ENCODE data around the gene RALGPS1.

The RALGPS1 gene

DNA sequence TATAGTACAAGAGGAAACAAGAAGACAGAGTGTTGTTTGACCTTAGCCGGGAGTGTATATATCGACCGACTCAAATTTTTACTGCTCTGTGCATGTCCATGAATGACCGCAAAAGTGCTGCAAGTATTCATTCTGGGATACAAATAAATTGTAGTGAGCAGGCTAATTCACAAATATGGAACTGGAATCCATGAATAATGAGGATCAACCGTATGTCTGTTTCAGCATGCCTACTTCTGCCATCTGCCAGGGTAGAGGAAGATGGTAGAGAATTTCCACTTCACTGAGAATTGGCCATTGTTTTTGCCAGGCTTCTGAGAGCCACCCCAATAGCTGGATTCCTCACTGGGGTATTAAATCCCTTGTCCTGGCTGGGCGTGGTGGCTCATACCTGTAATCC lies 8.5 kb upstream of the RALGPS1 start:
- no peak for DNase-seq (ENCODE audit: low read depth)

GRCh38 chr9:126907058-126907457 lies 7.5 kb upstream of the RALGPS1 start:
- no peak for DNase-seq (ENCODE audit: low read depth)

DNA sequence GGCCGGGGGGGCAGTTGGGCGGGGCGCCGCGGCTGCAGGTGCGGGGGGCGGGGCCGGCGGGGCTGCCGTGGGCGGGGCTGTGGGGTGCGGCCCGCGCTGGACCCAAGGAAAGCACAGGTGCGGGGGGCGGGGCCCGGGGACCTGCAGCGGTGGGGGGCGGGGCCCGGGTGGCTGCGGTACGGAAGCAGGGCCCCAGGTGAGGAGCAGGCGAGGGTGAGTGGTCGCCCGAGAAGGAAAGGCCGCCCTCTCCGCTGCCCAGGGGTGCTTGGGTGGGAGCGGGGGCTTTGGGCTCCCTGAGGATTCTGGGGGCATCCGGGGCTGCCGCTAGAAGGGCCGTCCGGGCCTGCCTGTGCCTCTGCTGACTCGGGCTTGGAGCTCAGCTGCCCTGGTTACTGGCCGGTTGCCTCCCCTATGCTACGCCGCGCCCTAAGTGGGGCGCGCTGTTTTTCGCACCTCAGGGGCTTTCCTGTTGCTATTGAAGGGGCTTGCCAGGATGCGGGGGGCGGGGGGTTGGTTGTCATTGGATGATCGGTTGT lies 767 bp downstream of the RALGPS1 start:
- DNase-seq (ENCODE audit: low read depth) = no peak

- DNase-seq (ENCODE audit: low read depth) = no peak
These were observed 1.4 kb downstream of the RALGPS1 start for GRCh38 chr9:126915846-126916543.

DNA sequence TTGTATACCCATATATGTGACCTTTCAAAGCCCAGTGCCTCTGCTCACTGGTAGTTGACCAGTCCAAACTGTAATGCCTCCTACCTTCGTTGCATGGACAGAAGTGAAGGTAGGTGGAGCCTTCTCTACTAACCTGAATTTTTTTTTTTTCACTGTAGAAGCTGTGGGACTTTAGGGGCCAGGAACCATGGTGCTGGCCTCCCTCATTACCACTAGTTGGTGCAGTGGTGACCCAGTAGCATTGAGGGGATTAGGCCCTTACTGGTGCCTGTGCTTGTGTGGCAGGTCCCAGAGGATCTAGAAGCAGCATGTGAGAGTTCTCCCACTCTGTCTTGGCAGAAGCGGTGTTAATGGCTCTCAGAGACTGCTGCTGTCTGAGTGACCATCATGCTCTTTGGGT lies 2.3 kb downstream of the RALGPS1 start:
- no peak for DNase-seq (ENCODE audit: low read depth)

- DNase-seq (ENCODE audit: low read depth) = no peak
These were observed 4.6 kb downstream of the RALGPS1 start for GRCh38 chr9:126919193-126919592.

DNA sequence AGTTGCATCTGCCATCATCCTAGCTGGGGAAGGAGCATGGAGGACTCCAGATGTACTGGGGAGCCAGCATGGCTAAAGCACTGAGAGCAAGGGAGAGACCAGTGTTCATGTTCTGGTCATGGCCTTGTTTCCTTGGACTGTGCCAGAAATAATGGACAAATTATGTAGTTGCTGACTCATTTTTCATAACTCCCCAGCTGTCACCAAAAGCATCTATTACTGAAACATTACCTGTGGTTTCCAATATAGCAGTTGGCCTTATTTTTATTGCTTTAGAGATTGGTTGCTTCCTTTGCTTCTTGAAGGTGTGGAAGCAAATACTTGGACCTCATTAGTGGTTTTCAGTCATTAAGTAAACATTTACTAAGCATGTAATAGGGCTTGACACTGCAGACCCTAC lies 11.3 kb downstream of the RALGPS1 start:
- DNase-seq (ENCODE audit: low read depth) = no peak

- no peak for DNase-seq (ENCODE audit: low read depth)
These were observed 11.8 kb downstream of the RALGPS1 start for GRCh38 chr9:126926364-126926763.

- no peak for DNase-seq (ENCODE audit: low read depth)
These were observed 12.8 kb downstream of the RALGPS1 start for GRCh38 chr9:126927419-126927818.

DNA sequence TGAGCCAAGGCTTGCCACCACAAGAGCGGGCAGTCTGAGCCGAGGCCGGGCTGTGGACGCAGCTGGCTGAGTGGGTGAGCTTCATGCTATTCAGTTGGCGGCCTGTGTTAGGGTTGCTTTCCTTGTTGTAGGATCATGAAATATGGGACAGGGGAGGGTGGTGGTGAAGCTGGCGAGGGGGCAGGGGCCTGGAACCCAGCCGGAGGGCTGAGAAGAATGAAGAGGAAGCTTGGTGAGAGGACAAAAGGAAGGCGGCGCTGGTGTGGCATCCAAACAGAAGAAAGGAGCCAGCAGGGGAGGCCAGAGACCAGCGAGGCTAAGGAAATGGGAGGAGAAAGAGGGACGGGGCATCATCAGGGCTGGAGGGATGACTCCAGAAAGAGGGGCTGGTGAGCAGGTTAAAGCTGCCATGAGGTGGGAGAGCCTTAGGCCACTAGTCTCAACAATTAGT lies 18.3 kb downstream of the RALGPS1 start:
- DNase-seq (ENCODE audit: low read depth) = no peak

GRCh38 chr9:126933334-126933980 lies 18.9 kb downstream of the RALGPS1 start:
- DNase-seq (ENCODE audit: low read depth) = no peak

- DNase-seq (ENCODE audit: low read depth) = no peak
These were observed 19.9 kb downstream of the RALGPS1 start for GRCh38 chr9:126934441-126934840.

- no peak for DNase-seq (ENCODE audit: low read depth)
These were observed 21.0 kb downstream of the RALGPS1 start for GRCh38 chr9:126935630-126936029.

- no peak for DNase-seq (ENCODE audit: low read depth)
These were observed 22.9 kb downstream of the RALGPS1 start for GRCh38 chr9:126937444-126937843.

DNA sequence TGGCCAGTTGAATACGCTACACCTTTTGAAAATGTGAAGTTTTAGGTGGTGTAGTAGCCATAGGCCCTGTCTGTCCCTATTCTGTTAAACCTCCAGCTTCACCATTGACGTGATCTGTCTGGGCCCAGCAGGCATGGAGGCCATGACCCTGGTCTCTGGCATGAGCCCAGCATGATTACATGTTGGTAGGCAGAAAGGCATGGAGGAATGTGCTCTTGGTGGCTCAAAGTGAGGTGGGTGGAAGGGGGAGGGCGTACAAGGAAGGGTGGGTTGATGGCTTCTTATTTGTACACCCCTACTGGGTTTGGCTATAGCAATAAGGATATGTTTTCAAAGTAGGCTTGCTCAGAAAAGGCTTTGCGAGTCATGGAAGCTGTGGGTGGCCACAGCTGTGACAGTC lies 23.7 kb downstream of the RALGPS1 start:
- no peak for DNase-seq (ENCODE audit: low read depth)

GRCh38 chr9:126939821-126940221 lies 25.2 kb downstream of the RALGPS1 start:
- no peak for DNase-seq (ENCODE audit: low read depth)

DNA sequence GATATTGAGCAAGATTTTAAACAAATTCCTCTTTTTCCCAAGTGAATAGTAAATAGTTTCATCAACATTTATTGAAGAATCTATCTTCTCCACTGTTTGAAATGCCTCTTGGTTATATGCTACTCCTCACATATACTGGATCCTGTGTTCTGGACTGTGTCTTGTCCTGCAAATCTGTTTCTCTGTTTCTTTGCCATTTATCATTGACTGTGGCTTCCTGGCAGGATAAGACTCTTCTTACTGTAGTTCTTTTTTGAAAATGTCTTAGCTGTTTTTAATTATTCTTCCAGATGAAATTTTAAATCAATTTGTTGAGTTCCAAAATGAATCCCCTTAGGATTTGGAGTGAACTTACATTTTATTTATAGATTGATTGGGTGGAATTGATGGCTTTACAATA lies 27.8 kb downstream of the RALGPS1 start:
- no peak for DNase-seq (ENCODE audit: low read depth)

- no peak for DNase-seq (ENCODE audit: low read depth)
These were observed 31.1 kb downstream of the RALGPS1 start for GRCh38 chr9:126945682-126946081.

GRCh38 chr9:126947529-126947928 lies 32.9 kb downstream of the RALGPS1 start:
- DNase-seq (ENCODE audit: low read depth) = no peak

DNA sequence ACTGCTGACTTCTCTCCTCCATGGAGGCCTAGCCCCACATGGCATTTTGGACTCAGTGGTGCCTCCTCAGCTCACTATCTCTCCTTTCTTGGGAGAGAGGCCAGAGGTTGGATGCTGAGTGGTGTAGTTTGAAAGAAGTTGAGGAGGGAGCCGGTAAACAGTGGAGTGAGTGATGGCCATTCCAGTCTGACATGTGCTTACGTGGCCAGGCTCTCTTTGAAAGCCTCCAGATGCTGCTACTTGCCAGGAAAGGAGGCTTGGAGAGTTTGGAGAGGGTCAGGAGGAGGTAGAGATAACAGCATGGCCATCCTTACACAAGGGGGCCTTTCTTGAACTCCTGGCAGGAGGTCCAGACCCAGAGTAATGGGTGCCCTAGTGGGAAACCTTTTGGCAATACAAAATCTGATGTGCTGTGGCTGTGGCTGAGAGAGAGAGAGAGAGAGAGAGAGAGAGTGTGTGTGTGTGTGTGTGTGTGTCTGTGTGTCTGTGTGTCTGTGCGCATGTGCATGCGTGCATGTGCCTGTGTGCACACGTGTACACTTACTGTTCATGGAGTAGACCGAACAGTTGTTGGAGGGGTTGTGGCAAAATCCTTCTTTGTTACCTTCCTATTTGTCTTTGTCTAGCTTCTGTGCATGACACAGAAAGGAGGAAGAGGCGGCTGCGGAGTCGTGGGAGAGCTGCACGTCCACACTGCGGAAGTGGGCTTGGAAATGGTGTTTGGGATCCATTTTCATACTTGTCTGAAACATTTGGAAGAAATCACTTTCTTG lies 37.8 kb downstream of the RALGPS1 start:
- DNase-seq (ENCODE audit: low read depth) = no peak

DNA sequence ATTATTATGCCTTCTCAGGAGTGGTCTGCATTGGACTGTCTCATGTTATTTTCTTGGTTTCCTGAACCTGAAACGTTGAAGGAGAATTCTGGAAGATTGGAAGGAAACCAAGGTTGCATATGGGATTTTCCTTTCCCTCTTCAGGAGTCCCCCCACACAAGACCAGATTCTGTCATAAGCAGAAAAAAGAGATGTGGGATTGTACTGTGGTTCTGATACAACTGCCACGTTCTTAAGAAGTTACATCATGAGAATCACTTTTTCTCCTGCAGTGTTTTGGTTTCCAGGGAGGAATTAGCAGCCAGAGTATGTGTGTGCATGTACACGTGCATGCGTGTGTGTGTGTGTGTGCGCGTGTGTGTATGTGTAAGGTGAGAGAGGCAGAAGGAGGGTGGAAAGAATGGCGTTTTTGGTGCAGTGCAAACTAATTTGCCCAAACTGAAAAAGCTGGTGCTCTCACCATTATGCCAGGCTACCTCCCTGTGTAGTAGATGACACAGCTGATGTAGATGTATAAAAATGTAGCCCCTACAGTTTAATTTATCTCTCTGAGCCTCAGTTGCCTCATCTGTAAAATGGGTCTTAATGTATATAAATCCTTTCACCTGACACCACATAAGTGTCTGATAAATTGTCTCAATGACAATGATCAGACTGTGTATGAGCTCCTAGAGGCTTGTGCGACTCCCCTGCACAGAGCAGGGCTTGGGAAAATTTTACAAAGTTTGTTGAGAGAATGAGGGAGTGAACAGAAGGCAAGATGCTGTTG lies 38.6 kb downstream of the RALGPS1 start:
- peak; percentile 17 for DNase-seq (ENCODE audit: low read depth)

DNA sequence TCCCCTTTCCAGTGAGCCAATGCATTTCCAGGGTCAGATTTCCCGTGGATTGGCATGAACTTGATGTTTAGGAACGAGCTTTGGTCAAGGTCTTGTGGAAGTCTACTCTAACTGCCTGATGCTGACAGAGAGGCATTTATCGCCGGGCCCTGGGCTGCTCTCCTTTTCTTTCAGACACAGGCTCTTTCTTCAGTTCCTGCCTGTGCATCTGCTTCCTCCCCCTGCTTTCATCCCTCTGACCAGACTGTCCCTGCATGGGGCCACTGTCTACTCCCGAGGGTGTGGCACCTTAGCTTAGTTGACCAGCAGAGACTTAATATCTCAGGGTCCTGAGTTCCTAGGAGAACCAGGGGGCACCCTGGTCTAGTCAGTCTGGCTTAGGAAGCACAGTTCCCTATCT lies 41.2 kb downstream of the RALGPS1 start:
- no peak for DNase-seq (ENCODE audit: low read depth)

Data from non-pigmented ciliary epithelial cell (primary cell).